Activated naive CD8-positive, alpha-beta T cell (primary cell): ENCODE results near the gene DPY19L3.
"Not testable (repeated sequence)": the region's sequence is repeated elsewhere in the genome, so short reads cannot be mapped to it uniquely, and the experiment has no call there.

Source experiments
- H3K27ac Mint-ChIP-seq: one replicate; pipeline ENCODE4 v1.8.0; 2021; ENCODE audit warnings: mixed read lengths
- H3K27me3 Mint-ChIP-seq: one replicate; pipeline ENCODE4 v1.8.0; 2021; ENCODE audit warnings: mixed read lengths
- H3K36me3 Mint-ChIP-seq: one replicate; pipeline ENCODE4 v1.8.0; 2021; ENCODE audit warnings: mixed read lengths
- H3K4me1 Mint-ChIP-seq: one replicate; pipeline ENCODE4 v1.8.0; 2021; ENCODE audit warnings: low read depth, mixed read lengths
- H3K4me3 Mint-ChIP-seq: one replicate; pipeline ENCODE4 v1.8.0; 2021; ENCODE audit warnings: mild to moderate bottlenecking, mixed read lengths
- H3K9me3 Mint-ChIP-seq: one replicate; pipeline ENCODE4 v1.8.0; 2021; ENCODE audit warnings: low read depth, mixed read lengths

Gene DPY19L3

GRCh38 chr19:32447534-32447933 is 42.0 kb downstream of the DPY19L3 start:
- not testable (repeated sequence) for H3K27me3 Mint-ChIP-seq, H3K27ac Mint-ChIP-seq, H3K36me3 Mint-ChIP-seq, H3K4me3 Mint-ChIP-seq, H3K4me1 Mint-ChIP-seq, H3K9me3 Mint-ChIP-seq

GRCh38 chr19:32448026-32448425 is 42.5 kb downstream of the DPY19L3 start:
- Mint-ChIP-seq H3K27ac (no peak overlapping the region), H3K36me3 (peaks cover 8% of the 10 kb centered on the region), H3K27me3 (no peaks in the 10 kb centered on the region), H3K9me3 (no peaks in the 10 kb centered on the region), H3K4me1 (no peaks in the 10 kb centered on the region), H3K4me3 (no peak overlapping the region)

GRCh38 chr19:32450217-32450616 is 44.6 kb downstream of the DPY19L3 start:
- Mint-ChIP-seq H3K27me3 (no peaks in the 10 kb centered on the region), H3K36me3 (peaks cover 4% of the 10 kb centered on the region), H3K27ac (no peak overlapping the region), H3K4me3 (no peak overlapping the region), H3K9me3 (no peaks in the 10 kb centered on the region), H3K4me1 (no peaks in the 10 kb centered on the region)

- Mint-ChIP-seq H3K4me1 (no peaks in the 10 kb centered on the region), H3K27me3 (no peaks in the 10 kb centered on the region), H3K4me3 (no peak overlapping the region), H3K9me3 (no peaks in the 10 kb centered on the region), H3K27ac (no peak overlapping the region), H3K36me3 (peaks cover 8% of the 10 kb centered on the region)
Observed at GRCh38 chr19:32453736-32454135, 48.2 kb downstream of the DPY19L3 start.

- Mint-ChIP-seq H3K9me3 (no peaks in the 10 kb centered on the region), H3K4me1 (no peaks in the 10 kb centered on the region), H3K4me3 (no peak overlapping the region), H3K27ac (no peak overlapping the region), H3K27me3 (no peaks in the 10 kb centered on the region), H3K36me3 (peaks cover 12% of the 10 kb centered on the region)
Observed at GRCh38 chr19:32456406-32456805, 50.8 kb downstream of the DPY19L3 start.

GRCh38 chr19:32457571-32458158 is 52.1 kb downstream of the DPY19L3 start:
- no peaks in the 10 kb centered on the region for H3K9me3 Mint-ChIP-seq
- no peaks in the 10 kb centered on the region for H3K27me3 Mint-ChIP-seq
- H3K36me3 Mint-ChIP-seq: peaks cover 12% of the 10 kb centered on the region
- no peaks in the 10 kb centered on the region for H3K4me1 Mint-ChIP-seq
- H3K4me3 Mint-ChIP-seq: no peak overlapping the region
- no peak overlapping the region for H3K27ac Mint-ChIP-seq

GRCh38 chr19:32458500-32459123 is 53.0 kb downstream of the DPY19L3 start:
- Mint-ChIP-seq H3K4me3 (no peak overlapping the region), H3K36me3 (peaks cover 13% of the 10 kb centered on the region), H3K4me1 (no peaks in the 10 kb centered on the region), H3K27me3 (no peaks in the 10 kb centered on the region), H3K27ac (no peak overlapping the region), H3K9me3 (no peaks in the 10 kb centered on the region)

GRCh38 chr19:32459204-32459865 is 53.8 kb downstream of the DPY19L3 start:
- H3K4me3 Mint-ChIP-seq: no peak overlapping the region
- H3K27ac Mint-ChIP-seq: no peak overlapping the region
- H3K27me3 Mint-ChIP-seq: no peaks in the 10 kb centered on the region

GRCh38 chr19:32460476-32460875 is 54.9 kb downstream of the DPY19L3 start:
- no peaks in the 10 kb centered on the region for H3K27me3 Mint-ChIP-seq
- H3K9me3 Mint-ChIP-seq: no peaks in the 10 kb centered on the region
- no peaks in the 10 kb centered on the region for H3K4me1 Mint-ChIP-seq
- H3K27ac Mint-ChIP-seq: no peak overlapping the region
- peaks cover 13% of the 10 kb centered on the region for H3K36me3 Mint-ChIP-seq
- no peak overlapping the region for H3K4me3 Mint-ChIP-seq

More at GRCh38 chr19:32459204-32459865, 53.8 kb downstream of the DPY19L3 start:
- no peaks in the 10 kb centered on the region for H3K9me3 Mint-ChIP-seq
- peaks cover 13% of the 10 kb centered on the region for H3K36me3 Mint-ChIP-seq
- H3K4me1 Mint-ChIP-seq: no peaks in the 10 kb centered on the region

GRCh38 chr19:32464279-32464678 is 58.7 kb downstream of the DPY19L3 start:
- Mint-ChIP-seq H3K27ac (no peak overlapping the region), H3K36me3 (peaks cover 10% of the 10 kb centered on the region), H3K27me3 (no peaks in the 10 kb centered on the region), H3K9me3 (no peaks in the 10 kb centered on the region), H3K4me1 (no peaks in the 10 kb centered on the region), H3K4me3 (no peak overlapping the region)

GRCh38 chr19:32465176-32465575 is 59.6 kb downstream of the DPY19L3 start:
- H3K4me3 Mint-ChIP-seq: no peak overlapping the region

GRCh38 chr19:32469795-32470194 is 64.2 kb downstream of the DPY19L3 start:
- H3K9me3 Mint-ChIP-seq: no peaks in the 10 kb centered on the region
- H3K27ac Mint-ChIP-seq: no peak overlapping the region
- no peaks in the 10 kb centered on the region for H3K4me1 Mint-ChIP-seq

More at GRCh38 chr19:32465176-32465575, 59.6 kb downstream of the DPY19L3 start:
- H3K4me1 Mint-ChIP-seq: no peaks in the 10 kb centered on the region
- H3K9me3 Mint-ChIP-seq: no peaks in the 10 kb centered on the region
- H3K27me3 Mint-ChIP-seq: no peaks in the 10 kb centered on the region
- no peak overlapping the region for H3K27ac Mint-ChIP-seq
- peaks cover 7% of the 10 kb centered on the region for H3K36me3 Mint-ChIP-seq

GRCh38 chr19:32471095-32471494 is 65.5 kb downstream of the DPY19L3 start:
- H3K27ac Mint-ChIP-seq: no peak overlapping the region
- H3K36me3 Mint-ChIP-seq: peaks cover 3% of the 10 kb centered on the region
- no peaks in the 10 kb centered on the region for H3K27me3 Mint-ChIP-seq
- H3K9me3 Mint-ChIP-seq: no peaks in the 10 kb centered on the region
- no peak overlapping the region for H3K4me3 Mint-ChIP-seq
- H3K4me1 Mint-ChIP-seq: no peaks in the 10 kb centered on the region

More at GRCh38 chr19:32469795-32470194, 64.2 kb downstream of the DPY19L3 start:
- Mint-ChIP-seq H3K4me3 (no peak overlapping the region), H3K27me3 (no peaks in the 10 kb centered on the region), H3K36me3 (peaks cover 5% of the 10 kb centered on the region)

GRCh38 chr19:32471811-32472210 is 66.2 kb downstream of the DPY19L3 start:
- Mint-ChIP-seq H3K36me3 (peaks cover 4% of the 10 kb centered on the region), H3K27ac (no peak overlapping the region), H3K27me3 (no peaks in the 10 kb centered on the region), H3K4me1 (no peaks in the 10 kb centered on the region), H3K9me3 (no peaks in the 10 kb centered on the region), H3K4me3 (no peak overlapping the region)

GRCh38 chr19:32475141-32476031 is 69.8 kb downstream of the DPY19L3 start:
- Mint-ChIP-seq H3K27me3 (no peaks in the 10 kb centered on the region), H3K36me3 (peaks cover 15% of the 10 kb centered on the region), H3K4me1 (no peaks in the 10 kb centered on the region), H3K9me3 (no peaks in the 10 kb centered on the region), H3K27ac (no peak overlapping the region), H3K4me3 (no peak overlapping the region)
